Astrocyte of the spinal cord (primary cell): Measurements from ENCODE around the gene CEBPE.

Experiments used
- DNase-seq: peaks from one replicate; pipeline ENCODE4 v3.0.0; 2011; ENCODE audit warnings: low read depth, low spot score
- H3K4me3 ChIP-seq: 2 replicates; pipeline ENCODE4 v1.5.1; 2011; ENCODE audit warnings: low read depth, mild to moderate bottlenecking, low read length, moderate library complexity
- in situ Hi-C: cut with HindIII; loops from 2 replicates; pipeline ENCODE4 v1.10.0; 2017; ENCODE audit warnings: low sequenced_read_pairs
- TF ChIP-seq, protein P1 (sequence below): IDR thresholded peaks from 2 replicates; pipeline ENCODE4 v1.5.1; 2012; ENCODE audit warnings: low read depth, mild to moderate bottlenecking, low read length, inconsistent platforms

The CEBPE gene

DNA sequence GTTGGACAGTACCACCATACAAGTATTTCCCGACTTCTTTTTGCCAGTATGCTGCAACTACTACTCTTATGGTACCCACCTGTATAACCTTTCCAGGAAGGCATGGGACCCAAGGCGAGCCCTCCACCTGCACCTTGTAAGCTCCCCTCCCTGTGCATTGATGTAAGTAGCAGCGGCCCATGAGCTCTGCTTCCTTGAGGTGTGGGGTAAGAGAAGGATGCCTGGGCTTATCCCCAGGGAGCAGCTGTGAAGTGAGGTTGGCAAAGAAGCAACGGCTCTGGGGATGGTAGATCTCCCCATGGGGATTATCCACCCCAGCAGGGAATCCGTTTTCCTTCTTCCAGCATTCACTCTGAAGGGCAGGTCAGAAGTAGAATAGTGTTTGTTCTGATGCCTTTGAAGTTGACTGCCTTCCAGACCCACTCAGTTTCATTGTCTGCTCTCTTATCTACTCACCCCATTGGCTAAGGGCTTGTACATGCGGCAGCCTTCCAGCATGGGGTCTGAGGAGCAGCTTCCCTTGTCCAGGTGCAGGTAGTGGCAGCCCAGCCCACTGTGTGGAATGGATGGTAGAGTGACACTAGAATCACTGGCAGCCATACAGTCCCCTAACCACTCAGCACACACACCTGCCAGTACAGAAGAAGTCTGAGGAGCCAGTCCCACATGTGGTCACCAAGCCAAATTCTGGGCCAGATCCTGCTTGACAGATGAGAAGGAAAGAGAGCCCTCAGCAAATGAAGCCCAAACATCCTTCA, 17.7 kb downstream of the CEBPE start:
- no peak overlapping the region for H3K4me3 ChIP-seq
- in situ Hi-C loops = no loop called here
- TF ChIP-seq, protein P1, sequence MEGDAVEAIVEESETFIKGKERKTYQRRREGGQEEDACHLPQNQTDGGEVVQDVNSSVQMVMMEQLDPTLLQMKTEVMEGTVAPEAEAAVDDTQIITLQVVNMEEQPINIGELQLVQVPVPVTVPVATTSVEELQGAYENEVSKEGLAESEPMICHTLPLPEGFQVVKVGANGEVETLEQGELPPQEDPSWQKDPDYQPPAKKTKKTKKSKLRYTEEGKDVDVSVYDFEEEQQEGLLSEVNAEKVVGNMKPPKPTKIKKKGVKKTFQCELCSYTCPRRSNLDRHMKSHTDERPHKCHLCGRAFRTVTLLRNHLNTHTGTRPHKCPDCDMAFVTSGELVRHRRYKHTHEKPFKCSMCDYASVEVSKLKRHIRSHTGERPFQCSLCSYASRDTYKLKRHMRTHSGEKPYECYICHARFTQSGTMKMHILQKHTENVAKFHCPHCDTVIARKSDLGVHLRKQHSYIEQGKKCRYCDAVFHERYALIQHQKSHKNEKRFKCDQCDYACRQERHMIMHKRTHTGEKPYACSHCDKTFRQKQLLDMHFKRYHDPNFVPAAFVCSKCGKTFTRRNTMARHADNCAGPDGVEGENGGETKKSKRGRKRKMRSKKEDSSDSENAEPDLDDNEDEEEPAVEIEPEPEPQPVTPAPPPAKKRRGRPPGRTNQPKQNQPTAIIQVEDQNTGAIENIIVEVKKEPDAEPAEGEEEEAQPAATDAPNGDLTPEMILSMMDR = no peak
- no peak for DNase-seq

DNA sequence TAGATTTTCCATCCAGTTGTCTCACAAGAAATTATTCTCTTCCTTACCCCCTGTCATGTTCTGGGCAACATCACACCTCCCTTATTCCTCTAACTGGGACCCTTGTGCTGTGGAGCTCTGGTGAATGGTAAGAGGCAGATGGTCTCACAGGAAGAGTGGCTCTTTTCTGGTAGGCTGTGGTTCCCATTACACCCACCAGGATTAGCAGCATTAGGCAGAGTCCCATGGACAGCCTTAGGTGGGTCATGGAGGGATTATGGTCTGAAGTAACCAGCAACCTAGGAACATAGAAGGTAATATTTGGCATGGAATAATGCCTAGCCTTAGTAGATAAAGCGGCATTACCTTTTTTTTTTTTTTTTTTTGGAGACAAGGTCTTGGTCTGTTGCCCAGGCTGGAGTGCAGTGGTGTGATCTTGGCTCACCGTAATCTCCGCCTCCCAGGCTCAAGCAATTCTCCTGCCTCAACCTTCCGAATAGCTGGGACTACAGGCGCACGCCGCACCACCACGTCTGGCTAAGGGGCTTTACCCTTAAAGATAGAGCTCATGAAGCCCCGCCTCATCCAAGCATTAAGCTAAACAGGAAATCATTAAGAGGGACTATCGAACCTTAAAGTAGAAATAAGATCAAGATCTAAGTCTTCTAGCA, 19.7 kb downstream of the CEBPE start:
- DNase-seq = no peak
- TF ChIP-seq, protein P1 = no peak
- in situ Hi-C loops = no loop called here
- H3K4me3 ChIP-seq = no peak overlapping the region

DNA sequence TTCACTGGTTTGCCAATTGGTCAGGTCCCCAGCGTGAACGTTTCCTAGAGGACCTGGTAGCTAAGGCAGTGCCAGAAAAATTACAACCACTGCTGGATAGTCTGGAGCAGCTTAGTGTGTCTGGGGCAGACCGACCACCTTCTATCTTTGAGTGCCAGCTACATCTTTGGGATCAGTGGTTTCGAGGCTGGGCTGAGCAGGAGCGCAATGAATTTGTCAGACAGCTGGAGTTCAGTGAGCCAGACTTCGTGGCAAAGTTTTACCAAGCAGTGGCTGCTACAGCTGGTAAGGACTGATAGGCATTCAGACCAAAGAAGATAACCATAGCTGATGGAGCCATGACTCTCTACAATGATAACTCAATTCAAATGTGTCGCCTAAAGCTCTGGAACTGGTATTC, 21.3 kb downstream of the CEBPE start:
- H3K4me3 ChIP-seq = no peak overlapping the region
- in situ Hi-C loops = no loop called here
- TF ChIP-seq, protein P1 = no peak

GRCh38 chr14:23095196-23096108, 23.6 kb downstream of the CEBPE start, which contains the start of gene C14orf119:
TSS of gene C14orf119 (plus strand) at chr14:23095505. CDS start at chr14:23097659, 2,154 bp downstream.
- H3K4me3 ChIP-seq = peak within 1 kb of the TSS; percentile 87
- in situ Hi-C loops = no loop called here
- DNase-seq = peak; percentile 100
- TF ChIP-seq, protein P1 = no peak

More for the DNA sequence above, 21.3 kb downstream of the CEBPE start:
- no peak for DNase-seq

DNA sequence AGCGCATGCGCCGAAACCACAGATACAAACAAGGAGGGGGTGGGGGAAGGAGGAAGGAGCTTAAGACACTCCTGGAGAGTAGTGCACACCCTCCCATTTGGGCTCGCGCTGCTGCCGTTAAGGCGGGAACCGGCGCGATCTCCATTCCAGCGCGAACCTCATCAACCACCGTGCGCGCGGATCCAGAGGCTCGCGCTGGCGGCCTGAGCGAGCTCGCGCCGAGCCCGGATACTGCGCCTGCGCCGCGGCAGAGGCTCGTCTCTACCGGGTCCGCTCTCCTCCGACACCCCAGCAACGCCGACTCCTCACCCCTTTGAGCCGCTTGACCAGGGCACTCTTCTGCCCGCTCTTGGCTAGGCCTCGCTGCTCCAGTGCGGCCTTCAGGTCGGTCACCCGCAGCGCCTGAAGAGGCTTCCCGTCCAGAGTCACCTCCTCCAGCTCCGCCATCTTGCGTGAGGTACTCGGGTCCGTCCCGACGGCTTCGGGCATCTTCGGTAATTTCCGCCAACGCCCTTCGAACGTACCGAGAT, 24.3 kb downstream of the CEBPE start, which contains the start of gene ACIN1:
Gene ACIN1 (minus strand): TSS at position 471 of the 530 bp plus-strand sequence. CDS start 24 bp downstream, at position 447.
- TF ChIP-seq, protein P1 = no peak
- in situ Hi-C loops = no loop called here
- peak within 1 kb of the TSS; percentile 87 for H3K4me3 ChIP-seq
- DNase-seq = peak; percentile 92
